HepG2 (cell line): ENCODE data around the gene MARK2. TPM values are rescaled to one million over a fixed set of nuclear protein-coding genes. Genes with fewer than 3 reads are reported as not detected.

Source experiments
- AHDC1 ChIP-seq: sonication (generic); formaldehyde crosslinking; IDR thresholded peaks from 2 replicates; pipeline ENCODE4 v1.5.1; 2020; ENCODE audit warnings: mild to moderate bottlenecking, missing genetic modification reagents, borderline replicate concordance
- CBX1 ChIP-seq: IDR thresholded peaks from one replicate; pipeline ENCODE4 v1.6.1; 2016; ENCODE audit warnings: antibody characterized with exemption, low read depth
- FOXK1 ChIP-seq: sonication (generic); formaldehyde crosslinking; IDR thresholded peaks from 2 replicates; pipeline ENCODE4 v1.4.0; 2020; ENCODE audit warnings: low read depth, missing genetic modification reagents, borderline replicate concordance
- HDAC1 ChIP-seq: sonication (generic); formaldehyde crosslinking; IDR thresholded peaks from 2 replicates; pipeline ENCODE4 v1.5.1; 2020; ENCODE audit warnings: mild to moderate bottlenecking, missing genetic modification reagents
- LCORL ChIP-seq, 2 experiments: fragments of 450-650 bp in 1 of 2; sonication (generic) in 1 of 2; formaldehyde crosslinking in 1 of 2; IDR thresholded peaks; 2 replicates each; pipeline versions ENCODE4 v1.5.0 to v1.6.1; 2017 to 2020; ENCODE audit warnings: antibody characterized with exemption in 1 of 2, missing genetic modification reagents in 1 of 2
- MED1 ChIP-seq: sonication (generic); formaldehyde crosslinking; IDR thresholded peaks from 2 replicates; pipeline ENCODE4 v1.4.0; 2020; ENCODE audit warnings: missing genetic modification reagents
- MLXIP ChIP-seq: sonication (generic); formaldehyde crosslinking; IDR thresholded peaks from 2 replicates; pipeline ENCODE4 v1.9.0; 2021; ENCODE audit warnings: missing genetic modification reagents, borderline replicate concordance
- NCOA1 ChIP-seq: sonication (generic); formaldehyde crosslinking; IDR thresholded peaks from 2 replicates; pipeline ENCODE4 v1.9.0; 2021; ENCODE audit warnings: missing genetic modification reagents
- RBM39 ChIP-seq: fragments of 200-400 bp; formaldehyde crosslinking; IDR thresholded peaks from one replicate; pipeline ENCODE4 v1.6.1; 2018; ENCODE audit warnings: antibody characterized with exemption, mild to moderate bottlenecking, low read depth, low read length; ENCODE audit not compliant: poor library complexity, severe bottlenecking
- SIX4 ChIP-seq: sonication (generic); formaldehyde crosslinking; IDR thresholded peaks from 2 replicates; pipeline ENCODE4 v1.4.0; 2020; ENCODE audit warnings: missing genetic modification reagents
- SP5 ChIP-seq: IDR thresholded peaks from 2 replicates; pipeline ENCODE4 v1.6.1; 2016; ENCODE audit warnings: low read depth, borderline replicate concordance
- USF2 ChIP-seq, 2 experiments: sonication (generic) in 1 of 2; formaldehyde crosslinking in 1 of 2; IDR thresholded peaks; 2 replicates each; pipeline versions ENCODE4 v1.5.1 to v1.6.1; 2011 to 2020; ENCODE audit warnings: borderline replicate concordance in 1 of 2, low read depth in 1 of 2, low read length in 1 of 2, mild to moderate bottlenecking in 1 of 2, missing genetic modification reagents in 1 of 2, moderate library complexity in 1 of 2
- ZNF10 ChIP-seq: sonication (generic); formaldehyde crosslinking; IDR thresholded peaks from 2 replicates; pipeline ENCODE4 v1.4.0; 2020; ENCODE audit warnings: mild to moderate bottlenecking, low read depth, missing genetic modification reagents, borderline replicate concordance
- ZNF136 ChIP-seq: sonication (generic); formaldehyde crosslinking; IDR thresholded peaks from 2 replicates; pipeline ENCODE4 v1.8.1; 2022; ENCODE audit warnings: low read depth, mild to moderate bottlenecking, moderate library complexity, missing genetic modification reagents
- ZNF792 ChIP-seq: IDR thresholded peaks from 2 replicates; pipeline ENCODE4 v1.6.1; 2016
- ZNF879 ChIP-seq: sonication (generic); formaldehyde crosslinking; IDR thresholded peaks from 2 replicates; pipeline ENCODE4 v1.8.1; 2023; ENCODE audit warnings: missing genetic modification reagents
- polyA plus RNA-seq, 8 experiments: library from polyadenylated mRNA; depleted of rRNA in 3 of 8; stranded (reverse) in 7 of 8; unstranded in 1 of 8; fragments of >200 nt; fragmentation: Illumina TruSeq in 4 of 8; extraction: Trizol in 4 of 8; gene quantifications; 2 replicates each; pipeline versions ENCODE4 v1.2.1 to v1.2.3, GENCODE V29; 2011 to 2016; ENCODE audit warnings: low read depth in 4 of 8, missing spikeins in 1 of 8, mixed read lengths in 1 of 8; ENCODE audit not compliant: insufficient read depth in 1 of 8
- total RNA-seq, 5 experiments: library from RNA; depleted of rRNA; stranded (reverse); fragments of >200 nt; fragmentation: Illumina TruSeq; extraction: Trizol; gene quantifications; 2 replicates each; pipeline ENCODE4 v1.2.3, GENCODE V29; 2016; ENCODE audit warnings: low read depth in 1 of 5

Gene MARK2
- total and polyA plus RNA-seq, 2 of the 13 experiments (the other 11 are each of a cell fraction or from before 2014, with no cell fraction given), result 13.5 to 13.9 TPM

GRCh38 chr11:63919267-63920125 lies 80.6 kb downstream of the MARK2 start (continued):
- TF ChIP-seq USF2 (IDR thresholded peaks at IDR 0.05; ENCODE audit: low read depth, low read length) (no peak), USF2 (CRISPR knock-in tag; IDR thresholded peaks at IDR 0.05; ENCODE audit: borderline replicate concordance) (peak; percentile 55; the same call in 1 of the 2 replicates), SIX4 (no peak), CBX1 (no peak), FOXK1 (CRISPR knock-in tag) (no peak), ZNF10 (CRISPR knock-in tag) (no peak), ZNF879 (CRISPR knock-in tag) (no peak), LCORL (IDR thresholded peaks at IDR 0.05) (no peak), LCORL (CRISPR knock-in tag; IDR thresholded peaks at IDR 0.05) (peak; percentile 65), ZNF136 (CRISPR knock-in tag) (peak; percentile 22; the same call in 1 of the 2 replicates), ZNF792 (peak; percentile 68), AHDC1 (0 out of 2 replicates have a peak, but pooled peaks have one; percentile 20), SP5 (CRISPR knock-in tag) (peak; percentile 91), RBM39 (peak; percentile 76), MED1 (CRISPR knock-in tag) (peak; percentile 65), HDAC1 (CRISPR knock-in tag) (peak; percentile 80), MLXIP (CRISPR knock-in tag) (peak; percentile 22; the same call in 1 of the 2 replicates), NCOA1 (CRISPR knock-in tag) (0 out of 2 replicates have a peak, but pooled peaks have one; percentile 50)
